ENCODE results near the gene ATP6V1G2. TPM values are rescaled to one million over a fixed set of nuclear protein-coding genes. Genes with fewer than 3 reads are reported as not detected.

Gene ATP6V1G2
- polyA plus RNA-seq, 1 donor (not counting 4 experiments of a cell fraction or from before 2014, with no cell fraction given), result 1.3 TPM

DNA sequence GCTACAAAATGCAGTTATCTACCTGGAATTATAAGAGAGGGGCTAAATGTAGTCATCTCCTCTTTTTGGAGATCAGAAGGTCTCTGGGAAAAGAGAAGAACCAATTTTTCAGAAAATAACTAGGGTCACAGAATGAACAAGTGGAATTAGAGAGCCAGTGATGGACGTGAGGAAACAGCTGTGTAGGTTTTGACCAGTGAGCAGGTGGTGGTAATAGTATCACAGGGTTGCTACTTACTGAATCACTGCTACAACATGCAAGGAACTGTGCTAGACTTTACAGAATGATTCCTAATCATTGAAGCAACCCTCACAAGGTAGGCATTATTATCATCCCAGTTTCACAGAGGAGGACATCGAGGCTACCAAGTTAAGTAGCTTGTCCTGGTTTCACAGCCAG lies 1.7 kb downstream of the ATP6V1G2 start:
- H3K4me1 ChIP-seq (ENCODE audit: control insufficient read depth, extremely low read depth, insufficient read depth, low read length), result peaks cover 24% of the 10 kb centered on the region
- H3K4me3 ChIP-seq (ENCODE audit: control insufficient read depth in 2 of 3, extremely low read depth in 1 of 3, insufficient read depth in 2 of 3, low read depth in 1 of 3, low read length in 3 of 3), result no peak overlapping the region
- H2AFZ ChIP-seq (ENCODE audit: control insufficient read depth, low read length), result no peak overlapping the region
- no peak overlapping the region for H3K9ac ChIP-seq (ENCODE audit: control insufficient read depth, extremely low read depth, insufficient read depth, low read length)
- H3K4me2 ChIP-seq (ENCODE audit: control insufficient read depth, extremely low read depth, insufficient read depth, low read depth, low read length), result no peak overlapping the region
- no peak overlapping the region for H3K27ac ChIP-seq (ENCODE audit: control insufficient read depth, insufficient read depth, low read length)
- peaks cover 7 to 23% of the 10 kb centered on the region in 2 experiments for H3K36me3 ChIP-seq (ENCODE audit: control insufficient read depth in 2 of 2, extremely low read depth in 1 of 2, insufficient read depth in 2 of 2, low read length in 2 of 2)
- TF ChIP-seq CTCF (optimal IDR thresholded peaks at IDR 0.05 in 1 of 3, IDR thresholded peaks at IDR 0.05 in 1 of 3, conservative IDR thresholded peaks at IDR 0.05 in 1 of 3; ENCODE audit: extremely low read depth in 1 of 3, insufficient read depth in 2 of 3, low read length in 3 of 3), result no peak
- TF ChIP-seq EZH2 (IDR thresholded peaks at IDR 0.05; ENCODE audit: low read length), result no peak
- no peaks in the 10 kb centered on the region for H3K27me3 ChIP-seq (ENCODE audit: control insufficient read depth, extremely low read depth, insufficient read depth, low read length)
- no peaks in the 10 kb centered on the region for H3K9me3 ChIP-seq (ENCODE audit: control insufficient read depth, low read depth, low read length)
- peaks cover 13% of the 10 kb centered on the region for H4K20me1 ChIP-seq (ENCODE audit: control insufficient read depth, extremely low read depth, insufficient read depth, low read length)
- dilution Hi-C loops (cut with MboI; ENCODE audit: extremely low pct_ligation_motif_present, low sequenced_read_pairs), result no loop called here
- DNase-seq (ENCODE audit: low read depth, low spot score), result no peak
- FAIRE-seq, result no peak
- H3K9me1 ChIP-seq (ENCODE audit: control insufficient read depth, extremely low read depth, insufficient read depth, low read length), result no peaks in the 10 kb centered on the region
- peaks cover 34% of the 10 kb centered on the region for H3K79me2 ChIP-seq (ENCODE audit: control insufficient read depth, insufficient read depth, low read length)

DNA sequence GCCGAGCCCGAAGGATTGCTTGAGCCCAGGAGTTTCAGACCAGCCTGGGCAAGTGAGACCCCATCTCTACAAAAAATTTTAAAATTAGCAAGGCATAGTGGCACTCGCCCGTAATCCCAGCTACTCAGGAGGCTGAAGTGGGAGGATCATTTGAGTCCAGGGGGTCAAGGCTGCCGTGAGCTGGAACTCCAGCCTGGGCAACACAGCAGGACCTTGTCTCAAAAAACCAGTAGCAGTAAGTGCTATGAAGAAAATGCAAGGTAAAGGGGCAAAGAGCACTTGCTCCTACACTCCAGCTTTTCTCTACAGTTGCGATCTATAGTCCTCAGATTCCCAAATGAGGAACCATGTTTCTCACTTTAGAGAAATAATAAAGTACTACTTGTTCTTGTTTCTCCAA lies 2.8 kb downstream of the ATP6V1G2 start:
- H3K4me3 ChIP-seq (ENCODE audit: control insufficient read depth in 2 of 3, extremely low read depth in 1 of 3, insufficient read depth in 2 of 3, low read depth in 1 of 3, low read length in 3 of 3), result no peak overlapping the region
- DNase-seq (ENCODE audit: low read depth, low spot score) (no peak), FAIRE-seq (no peak)
- TF ChIP-seq EZH2 (IDR thresholded peaks at IDR 0.05; ENCODE audit: low read length) (no peak), CTCF (optimal IDR thresholded peaks at IDR 0.05 in 1 of 3, IDR thresholded peaks at IDR 0.05 in 1 of 3, conservative IDR thresholded peaks at IDR 0.05 in 1 of 3; ENCODE audit: extremely low read depth in 1 of 3, insufficient read depth in 2 of 3, low read length in 3 of 3) (no peak)
- H3K9ac ChIP-seq (ENCODE audit: control insufficient read depth, extremely low read depth, insufficient read depth, low read length), result no peak overlapping the region
- no peaks in the 10 kb centered on the region for H3K9me3 ChIP-seq (ENCODE audit: control insufficient read depth, low read depth, low read length)
- H3K36me3 ChIP-seq (ENCODE audit: control insufficient read depth in 2 of 2, extremely low read depth in 1 of 2, insufficient read depth in 2 of 2, low read length in 2 of 2), result peaks cover 9 to 25% of the 10 kb centered on the region in 2 experiments
- dilution Hi-C loops (cut with MboI; ENCODE audit: extremely low pct_ligation_motif_present, low sequenced_read_pairs), result no loop called here
- H4K20me1 ChIP-seq (ENCODE audit: control insufficient read depth, extremely low read depth, insufficient read depth, low read length), result peaks cover 24% of the 10 kb centered on the region
- no peaks in the 10 kb centered on the region for H3K27me3 ChIP-seq (ENCODE audit: control insufficient read depth, extremely low read depth, insufficient read depth, low read length)
- no peak overlapping the region for H2AFZ ChIP-seq (ENCODE audit: control insufficient read depth, low read length)
- H3K4me2 ChIP-seq (ENCODE audit: control insufficient read depth, extremely low read depth, insufficient read depth, low read depth, low read length), result no peak overlapping the region
- H3K79me2 ChIP-seq (ENCODE audit: control insufficient read depth, insufficient read depth, low read length), result peaks cover 40% of the 10 kb centered on the region
- no peak overlapping the region for H3K27ac ChIP-seq (ENCODE audit: control insufficient read depth, insufficient read depth, low read length)
- H3K9me1 ChIP-seq (ENCODE audit: control insufficient read depth, extremely low read depth, insufficient read depth, low read length), result no peaks in the 10 kb centered on the region
- peaks cover 34% of the 10 kb centered on the region for H3K4me1 ChIP-seq (ENCODE audit: control insufficient read depth, extremely low read depth, insufficient read depth, low read length)
